Smooth muscle cell (in vitro differentiated cells): Measurements from ENCODE around the gene CHID1. TPM values are rescaled to one million over a fixed set of nuclear protein-coding genes. Genes with fewer than 3 reads are reported as not detected.

ENCODE experiments used
- DNase-seq: peaks from one replicate; lab custom pipeline; 2025; ENCODE audit not compliant: unreplicated experiment; lab: John Stamatoyannopoulos, UW
- H2AFZ ChIP-seq: fragments of 200-600 bp; sonication (generic); 2 replicates; pipeline ENCODE4 v1.6.0; 2016; ENCODE audit warnings: antibody characterized with exemption, low read depth, mild to moderate bottlenecking
- H3F3A ChIP-seq: fragments of 200-600 bp; sonication (generic); 2 replicates; pipeline ENCODE4 v1.6.0; 2017; ENCODE audit warnings: antibody characterized with exemption, low read depth
- H3K27ac ChIP-seq: fragments of 200-600 bp; sonication (generic); 2 replicates; pipeline ENCODE4 v1.5.1; 2016; ENCODE audit warnings: low read depth, mild to moderate bottlenecking
- H3K27me3 ChIP-seq: fragments of 200-600 bp; sonication (generic); 2 replicates; pipeline ENCODE4 v1.6.1; 2016; ENCODE audit warnings: low read depth, mild to moderate bottlenecking
- H3K36me3 ChIP-seq: fragments of 200-600 bp; sonication (generic); 2 replicates; pipeline ENCODE4 v1.5.1; 2016; ENCODE audit warnings: low read depth
- H3K4me1 ChIP-seq: fragments of 200-600 bp; sonication (generic); 2 replicates; pipeline ENCODE4 v1.5.1; 2016; ENCODE audit warnings: low read depth
- H3K4me2 ChIP-seq: fragments of 200-600 bp; sonication (generic); 2 replicates; pipeline ENCODE4 v1.6.0; 2016; ENCODE audit warnings: mild to moderate bottlenecking
- H3K4me3 ChIP-seq: fragments of 200-600 bp; sonication (generic); 2 replicates; pipeline ENCODE4 v1.5.1; 2016; ENCODE audit warnings: mild to moderate bottlenecking
- H3K79me2 ChIP-seq: fragments of 200-600 bp; sonication (generic); 2 replicates; pipeline ENCODE4 v1.6.0; 2016; ENCODE audit warnings: low read depth, mild to moderate bottlenecking
- H3K9ac ChIP-seq: fragments of 200-600 bp; sonication (generic); 2 replicates; pipeline ENCODE4 v1.6.0; 2016; ENCODE audit warnings: low read depth
- H3K9me3 ChIP-seq: fragments of 200-600 bp; sonication (generic); replicated peaks from 2 replicates; pipeline ENCODE4 v1.5.1; 2016; ENCODE audit warnings: low read depth
- H4K20me1 ChIP-seq: fragments of 200-600 bp; sonication (generic); 2 replicates; pipeline ENCODE4 v1.6.0; 2016; ENCODE audit warnings: low read depth
- CTCF ChIP-seq: fragments of 200-600 bp; sonication (generic); IDR thresholded peaks from 2 replicates; pipeline ENCODE4 v1.5.1; 2017; ENCODE audit warnings: borderline replicate concordance, mild to moderate bottlenecking, antibody characterized with exemption; ENCODE audit not compliant: insufficient read depth, poor library complexity, severe bottlenecking
- WGBS: methylation state at CpG from one replicate; pipeline ENCODE4 v1.1.7; 2016; ENCODE audit warnings: low lambda C conversion rate; 5-methylcytosine and 5-hydroxymethylcytosine counted together
- polyA plus RNA-seq: library from polyadenylated mRNA; unstranded; fragments of >200 nt; fragmentation: Nextera tagmentation; extraction: Ambion mirVana; gene quantifications from 2 replicates; pipeline ENCODE4 v1.2.1, GENCODE V29; 2016
- total RNA-seq: library from RNA; depleted of rRNA; stranded (reverse); fragments of >200 nt; gene quantifications from 2 replicates; pipeline ENCODE4 v1.2.3, GENCODE V29; 2014

Gene CHID1
- total and polyA plus RNA-seq, 2 experiments from 2014 or later, result 54.3 to 181 TPM

GRCh38 chr11:826836-827145 is 83.8 kb downstream of the CHID1 start:
- H3K4me1 ChIP-seq, result peaks cover 34% of the 10 kb centered on the region
- no peaks in the 10 kb centered on the region for H3K79me2 ChIP-seq
- no peaks in the 10 kb centered on the region for H3K36me3 ChIP-seq
- H3K27ac ChIP-seq, result no peak overlapping the region
- peak overlapping the region; percentile 83 for H3K4me2 ChIP-seq
- peaks cover 65% of the 10 kb centered on the region for H3K27me3 ChIP-seq
- H2AFZ ChIP-seq, result no peak overlapping the region
- H4K20me1 ChIP-seq, result peaks cover 46% of the 10 kb centered on the region
- WGBS, result 6% methylated on average over 12 of the region's 22 CpGs
- peak overlapping the region; percentile 48 for H3K4me3 ChIP-seq
- no peaks in the 10 kb centered on the region for H3K9me3 ChIP-seq
- H3K9ac ChIP-seq, result no peak overlapping the region
- no peak for TF ChIP-seq CTCF
- peaks cover 6% of the 10 kb centered on the region for H3F3A ChIP-seq
- DNase-seq, result no peak

- Histone ChIP-seq H2AFZ (no peak overlapping the region), H4K20me1 (peaks cover 48% of the 10 kb centered on the region), H3K9ac (no peak overlapping the region), H3K27ac (no peak overlapping the region), H3K4me3 (no peak overlapping the region), H3K9me3 (no peaks in the 10 kb centered on the region), H3K27me3 (peaks cover 62% of the 10 kb centered on the region), H3K4me1 (peaks cover 29% of the 10 kb centered on the region), H3K4me2 (no peak overlapping the region), H3K36me3 (no peaks in the 10 kb centered on the region), H3F3A (peaks cover 6% of the 10 kb centered on the region), H3K79me2 (no peaks in the 10 kb centered on the region)
- WGBS, result 87% methylated on average over 5 of the region's 9 CpGs
- no peak for DNase-seq
- TF ChIP-seq CTCF, result no peak
These were observed 84.4 kb downstream of the CHID1 start for GRCh38 chr11:826227-826621.

GRCh38 chr11:825366-826226 is 85.0 kb downstream of the CHID1 start:
- Histone ChIP-seq H3K9me3 (no peaks in the 10 kb centered on the region), H3K36me3 (no peaks in the 10 kb centered on the region), H3K9ac (no peak overlapping the region), H2AFZ (no peak overlapping the region), H3K27ac (no peak overlapping the region), H3F3A (peaks cover 6% of the 10 kb centered on the region), H3K4me1 (peaks cover 24% of the 10 kb centered on the region), H4K20me1 (peaks cover 52% of the 10 kb centered on the region), H3K27me3 (peaks cover 56% of the 10 kb centered on the region), H3K79me2 (peaks cover 4% of the 10 kb centered on the region), H3K4me2 (no peak overlapping the region), H3K4me3 (no peak overlapping the region)
- DNase-seq, result no peak
- TF ChIP-seq CTCF, result no peak
- 92% methylated on average over 12 of the region's 12 CpGs for whole genome bisulfite sequencing

- Histone ChIP-seq H3K4me2 (no peak overlapping the region), H3F3A (peaks cover 6% of the 10 kb centered on the region), H3K36me3 (no peaks in the 10 kb centered on the region), H3K9me3 (no peaks in the 10 kb centered on the region), H4K20me1 (peaks cover 54% of the 10 kb centered on the region), H3K9ac (no peak overlapping the region), H3K4me1 (peaks cover 25% of the 10 kb centered on the region), H3K4me3 (no peak overlapping the region), H3K27me3 (peaks cover 51% of the 10 kb centered on the region), H3K27ac (no peak overlapping the region), H2AFZ (no peak overlapping the region), H3K79me2 (peaks cover 11% of the 10 kb centered on the region)
- 95% methylated on average over 11 of the region's 11 CpGs for WGBS
- TF ChIP-seq CTCF, result no peak
- no peak for DNase-seq
These were observed 85.7 kb downstream of the CHID1 start for GRCh38 chr11:824942-825341.
